HEK293T (cell line): ENCODE data around the gene FLNA.

Experiments used
- ELF4 ChIP-seq: fragments of 450-650 bp; IDR thresholded peaks from 2 replicates; pipeline ENCODE4 v1.6.1; 2017; ENCODE audit warnings: antibody characterized with exemption
- L3MBTL2 ChIP-seq: fragments of 450-650 bp; conservative IDR thresholded peaks from 2 replicates; pipeline ENCODE4 v1.6.1; 2016; ENCODE audit warnings: mild to moderate bottlenecking
- SP1 ChIP-seq: fragments of 450-650 bp; IDR thresholded peaks from 2 replicates; pipeline ENCODE4 v1.6.1; 2017
- SUZ12 ChIP-seq: fragments of 450-650 bp; IDR thresholded peaks from 2 replicates; pipeline ENCODE4 v1.6.1; 2016; ENCODE audit warnings: mild to moderate bottlenecking
- ZNF384 ChIP-seq: fragments of 450-650 bp; IDR thresholded peaks from 2 replicates; pipeline ENCODE4 v1.6.1; 2016

DNA sequence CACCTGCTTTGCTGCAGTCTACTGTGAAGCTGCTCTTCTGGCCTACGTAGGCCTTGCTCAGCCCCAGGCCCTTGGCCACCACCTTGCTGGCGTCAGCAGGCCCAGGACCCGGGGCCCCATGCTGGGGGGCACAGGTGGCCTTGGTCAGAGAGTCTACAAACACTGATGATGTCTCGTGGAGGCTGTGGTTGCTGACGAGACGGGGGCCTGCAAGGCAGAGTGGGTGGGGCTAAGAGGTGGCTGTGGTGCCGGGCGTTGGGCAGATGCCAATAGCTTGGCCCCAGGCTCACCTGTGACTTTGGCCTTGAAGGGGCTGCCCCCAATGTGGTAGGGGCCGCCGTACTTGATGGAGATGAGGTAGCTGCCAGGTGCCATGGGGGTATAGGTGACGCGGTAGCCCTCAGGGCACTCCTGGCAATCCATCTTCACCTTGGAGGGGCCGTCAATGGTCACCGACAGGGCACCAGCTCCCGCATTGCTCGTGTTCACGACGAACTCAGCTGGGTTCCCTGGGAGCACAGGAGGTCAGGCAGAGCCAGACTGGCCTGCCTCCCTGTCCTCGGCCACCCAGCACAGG is 25.0 kb downstream of the FLNA start:
- TF ChIP-seq SP1, result no peak
- no peak for TF ChIP-seq L3MBTL2
- no peak for TF ChIP-seq ZNF384
- no peak for TF ChIP-seq SUZ12
- TF ChIP-seq ELF4, result no peak
